ENCODE measurements around the gene CALD1. TPM values are rescaled to one million over a fixed set of nuclear protein-coding genes. Genes with fewer than 3 reads are reported as not detected.

Gene CALD1
- total RNA-seq, 1 experiment from 2014 or later = 39.9 TPM

GRCh38 chr7:134785842-134786241, 6.4 kb downstream of the CALD1 start:
- DNase-seq (ENCODE audit: extremely low read depth, low read depth) = no peak

- no peak for DNase-seq (ENCODE audit: extremely low read depth, low read depth)
Observed at GRCh38 chr7:134787064-134787463, 7.6 kb downstream of the CALD1 start.

- no peak for DNase-seq (ENCODE audit: extremely low read depth, low read depth)
Observed at GRCh38 chr7:134787720-134788119, 8.3 kb downstream of the CALD1 start.

GRCh38 chr7:134788191-134788590, 8.8 kb downstream of the CALD1 start:
- no peak for DNase-seq (ENCODE audit: extremely low read depth, low read depth)

GRCh38 chr7:134789967-134790685, 10.7 kb downstream of the CALD1 start:
- no peak for DNase-seq (ENCODE audit: extremely low read depth, low read depth)

- no peak for DNase-seq (ENCODE audit: extremely low read depth, low read depth)
Observed at GRCh38 chr7:134792968-134793367, 13.5 kb downstream of the CALD1 start.

GRCh38 chr7:134795231-134795630, 15.8 kb downstream of the CALD1 start:
- DNase-seq (ENCODE audit: extremely low read depth, low read depth) = no peak

- no peak for DNase-seq (ENCODE audit: extremely low read depth, low read depth)
Observed at GRCh38 chr7:134798155-134798554, 18.7 kb downstream of the CALD1 start.

GRCh38 chr7:134799377-134799776, 19.9 kb downstream of the CALD1 start:
- no peak for DNase-seq (ENCODE audit: extremely low read depth, low read depth)

GRCh38 chr7:134802762-134803161, 23.3 kb downstream of the CALD1 start:
- DNase-seq (ENCODE audit: extremely low read depth, low read depth) = no peak

- DNase-seq (ENCODE audit: extremely low read depth, low read depth) = no peak
Observed at GRCh38 chr7:134804351-134804750, 24.9 kb downstream of the CALD1 start.

- no peak for DNase-seq (ENCODE audit: extremely low read depth, low read depth)
Observed at GRCh38 chr7:134804854-134805253, 25.4 kb downstream of the CALD1 start.

- DNase-seq (ENCODE audit: extremely low read depth, low read depth) = no peak
Observed at GRCh38 chr7:134806197-134806596, 26.8 kb downstream of the CALD1 start.

- DNase-seq (ENCODE audit: extremely low read depth, low read depth) = no peak
Observed at GRCh38 chr7:134809616-134810015, 30.2 kb downstream of the CALD1 start.

GRCh38 chr7:134811765-134812164, 32.3 kb downstream of the CALD1 start:
- no peak for DNase-seq (ENCODE audit: extremely low read depth, low read depth)

- DNase-seq (ENCODE audit: extremely low read depth, low read depth) = no peak
Observed at GRCh38 chr7:134813663-134814396, 34.4 kb downstream of the CALD1 start.

GRCh38 chr7:134814730-134815364, 35.4 kb downstream of the CALD1 start:
- DNase-seq (ENCODE audit: extremely low read depth, low read depth) = no peak

- DNase-seq (ENCODE audit: extremely low read depth, low read depth) = no peak
Observed at GRCh38 chr7:134818613-134819345, 39.3 kb downstream of the CALD1 start.

GRCh38 chr7:134819401-134819800, 40.0 kb downstream of the CALD1 start:
- DNase-seq (ENCODE audit: extremely low read depth, low read depth) = no peak

GRCh38 chr7:134820295-134820694, 40.9 kb downstream of the CALD1 start:
- no peak for DNase-seq (ENCODE audit: extremely low read depth, low read depth)

- DNase-seq (ENCODE audit: extremely low read depth, low read depth) = no peak
Observed at GRCh38 chr7:134820778-134821177, 41.3 kb downstream of the CALD1 start.

Measured in NCI-H460 (cell line).